Stimulated activated CD4-positive, alpha-beta T cell treated with anti-CD3 and anti-CD28 coated beads, Interleukin-12 subunit alpha, Interleukin-12 subunit beta, amount 100 ng/mL, for 48 hours (primary cell): ENCODE data around the gene DNAJC1.
"Not testable (repeated sequence)": the region's sequence is repeated elsewhere in the genome, so short reads cannot be mapped to it uniquely, and the experiment has no call there.

Experiments used
- DNase-seq, 3 donors: peaks; one replicate each; pipeline ENCODE4 v3.0.0-alpha.2; 2020; ENCODE audit warnings: low read depth in 2 of 3, low spot score in 1 of 3

The DNAJC1 gene

DNA sequence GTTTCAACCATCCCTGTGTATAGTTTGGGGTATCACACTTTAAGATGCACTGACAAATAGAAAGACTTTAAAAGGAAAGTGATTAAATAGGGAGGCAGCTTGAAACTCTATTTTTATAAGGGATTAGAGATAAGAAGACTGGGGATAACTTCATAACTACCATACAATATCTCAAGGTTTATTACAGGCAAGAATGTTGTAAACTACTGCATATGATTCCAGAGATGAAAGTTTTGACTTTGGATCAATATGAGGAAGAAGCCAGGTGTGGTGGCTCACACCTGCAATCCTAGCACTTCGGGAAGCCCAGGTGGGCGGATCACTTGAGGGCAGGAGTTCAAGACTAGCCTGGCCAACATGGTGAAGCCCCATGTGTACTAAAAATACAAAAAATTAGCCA, 96.1 kb downstream of the DNAJC1 start:
- no peak for DNase-seq

DNA sequence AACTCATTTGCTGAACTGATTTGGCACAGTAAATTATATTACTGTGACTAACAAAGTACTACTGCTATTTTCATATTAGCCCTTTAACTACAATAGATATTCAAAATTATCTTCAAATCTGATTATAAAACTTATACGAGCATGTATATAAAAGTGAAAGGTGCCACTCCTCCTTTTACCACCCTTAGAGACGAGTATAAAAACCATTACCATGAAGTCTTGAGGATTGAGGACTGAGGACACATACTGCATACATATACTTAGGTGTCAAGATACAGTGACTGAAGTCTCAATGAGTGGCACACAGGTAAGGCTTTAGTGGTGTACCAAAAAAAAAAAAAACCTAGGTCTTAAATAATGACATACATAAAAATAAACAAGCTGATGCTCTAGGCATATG, 98.6 kb downstream of the DNAJC1 start:
- no peak for DNase-seq

DNA sequence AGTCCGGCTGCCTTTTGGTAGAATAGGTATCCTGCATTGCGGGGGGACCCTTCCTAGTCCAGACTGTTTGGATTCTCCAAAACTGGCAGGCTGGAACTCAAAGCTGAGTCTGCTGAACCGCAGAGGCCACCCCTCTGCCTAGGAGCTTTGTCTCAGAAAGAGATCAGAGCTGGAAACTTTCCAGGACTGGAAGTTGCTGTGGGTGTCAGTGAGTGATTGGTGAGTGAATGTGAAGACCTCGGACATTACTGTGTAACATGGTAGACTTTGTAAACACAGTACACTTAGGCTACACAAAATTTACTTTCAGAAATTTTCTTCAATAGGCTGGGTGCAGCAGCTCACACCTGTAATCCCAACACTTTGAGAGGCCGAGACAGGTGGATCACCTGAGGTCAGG, 103.8 kb downstream of the DNAJC1 start:
- DNase-seq, result no peak

DNA sequence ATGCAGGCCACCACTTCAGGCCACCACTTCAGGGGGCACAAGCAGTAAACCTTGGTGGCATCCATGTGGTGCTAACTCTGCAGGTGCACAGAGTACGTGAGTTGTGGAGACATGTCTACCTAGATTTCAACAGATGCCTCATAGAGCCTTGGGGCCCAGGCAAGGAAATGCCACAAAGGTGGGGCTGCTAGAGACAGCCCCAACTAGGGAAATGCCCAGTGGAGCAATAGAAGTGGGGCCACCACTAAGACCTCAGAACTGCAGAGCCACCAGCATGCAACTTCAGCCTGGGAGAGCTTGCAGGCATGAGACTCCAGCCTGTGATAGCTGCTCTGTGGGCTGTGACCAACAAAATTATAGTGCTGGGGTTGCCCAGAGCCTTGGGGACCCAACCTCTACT, 107.6 kb downstream of the DNAJC1 start:
- no peak for DNase-seq

DNA sequence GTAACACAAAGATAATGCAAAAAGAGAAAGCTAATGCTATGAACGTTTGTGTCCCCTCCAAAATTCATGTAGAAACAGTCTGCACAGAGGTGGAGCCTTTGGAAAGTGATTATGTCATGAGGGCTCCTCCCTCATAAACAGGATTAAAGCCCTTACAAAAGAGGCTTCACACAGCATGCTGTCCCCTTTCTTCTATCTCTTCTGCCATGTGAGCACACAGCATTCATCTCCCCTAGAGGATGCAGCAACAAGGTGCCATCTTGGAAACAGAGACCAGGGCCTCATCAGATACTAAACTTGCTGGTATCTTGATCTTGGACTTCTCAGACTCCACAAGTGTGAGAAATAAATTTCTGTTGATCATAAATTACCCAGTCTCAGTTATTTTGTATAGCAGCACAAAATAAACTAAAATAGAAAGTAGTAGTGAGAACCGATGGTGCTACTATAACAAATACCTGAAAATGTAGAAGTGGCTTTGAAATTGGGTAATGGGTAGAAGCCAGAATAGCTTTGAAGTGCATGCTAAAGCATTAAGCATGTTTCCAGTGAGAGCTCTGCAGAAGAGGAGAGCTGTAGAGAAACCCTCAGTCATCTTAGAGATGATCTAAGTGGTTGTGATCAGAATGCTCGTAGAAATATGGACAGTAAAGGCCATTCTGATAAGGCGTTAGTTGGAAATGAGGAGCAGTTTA, 108.7 kb downstream of the DNAJC1 start:
- DNase-seq, result no peak

DNA sequence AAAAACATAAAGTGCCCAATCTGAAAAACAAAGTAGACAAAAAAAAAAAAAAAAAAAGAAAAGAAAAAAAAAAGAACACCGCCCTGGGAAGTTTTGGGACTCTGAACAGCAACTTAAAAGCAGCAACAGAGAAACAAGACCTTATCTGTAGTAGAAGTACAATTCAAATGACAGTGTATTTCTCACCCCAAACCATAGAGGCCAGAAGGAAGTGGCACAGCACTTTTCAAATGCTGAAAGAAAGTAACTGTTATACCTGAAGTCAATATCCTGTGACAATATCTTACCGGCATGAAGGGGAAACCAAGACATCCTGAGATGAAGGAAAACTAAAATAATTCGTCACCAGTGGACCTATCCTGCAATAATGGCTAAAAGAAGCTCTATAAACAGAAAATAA, 112.1 kb downstream of the DNAJC1 start:
- no peak for DNase-seq

DNA sequence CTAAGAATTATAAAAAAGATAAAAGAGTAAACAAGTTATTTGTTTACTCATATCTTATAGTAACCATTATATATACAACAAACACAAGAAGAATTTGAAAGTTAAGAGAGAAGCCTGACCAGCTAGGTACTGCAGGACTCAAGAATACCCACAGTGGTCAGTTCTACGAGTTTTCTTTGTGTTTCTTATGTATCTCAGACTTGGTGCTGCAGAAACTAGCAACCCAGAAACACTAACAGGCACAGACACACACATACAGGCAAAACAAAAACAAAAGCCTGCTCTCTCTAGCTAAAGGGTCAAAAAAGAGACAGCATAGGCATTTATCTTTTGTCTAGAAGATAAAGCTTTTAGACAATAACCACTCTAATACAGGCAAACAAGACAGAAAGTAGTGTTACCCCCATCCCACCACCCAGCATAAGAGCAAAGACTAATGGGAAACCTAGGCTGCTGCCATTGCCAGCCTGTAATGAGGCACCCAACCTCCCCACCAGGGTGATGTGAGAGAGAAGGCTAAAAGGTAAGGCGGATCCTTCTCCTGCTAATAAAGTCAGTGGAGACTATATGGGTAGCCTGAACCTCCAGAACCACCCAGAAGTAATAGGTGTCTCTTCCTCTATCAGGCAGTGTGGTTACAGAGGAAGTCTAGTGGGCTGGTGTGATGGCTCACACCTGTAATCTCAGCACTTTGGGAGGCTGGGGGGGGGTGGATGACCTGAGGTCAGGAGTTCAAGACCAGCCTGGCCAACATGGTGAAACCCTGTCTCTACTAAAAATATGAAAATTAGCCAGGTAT, 113.9 kb downstream of the DNAJC1 start:
- DNase-seq, result no peak

DNA sequence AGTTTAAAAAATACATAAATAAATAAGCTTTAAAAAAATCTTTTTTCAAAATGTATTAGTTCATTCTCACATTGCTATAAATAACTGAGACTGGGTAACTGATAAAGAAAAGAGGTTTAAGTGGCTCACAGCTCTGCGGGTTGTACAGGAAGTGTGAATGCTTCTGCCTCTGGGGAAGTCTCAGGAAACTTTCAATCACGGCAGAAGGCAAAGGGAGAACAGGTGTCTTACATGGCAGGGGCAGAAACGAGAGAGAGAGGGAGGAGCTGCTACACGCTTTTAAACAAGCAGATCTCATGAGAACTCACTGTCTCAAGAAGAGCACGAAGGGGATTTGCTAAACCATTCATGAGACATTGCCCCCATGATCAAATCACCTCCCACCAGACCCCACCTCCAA, 114.6 kb downstream of the DNAJC1 start:
- DNase-seq, result no peak

DNA sequence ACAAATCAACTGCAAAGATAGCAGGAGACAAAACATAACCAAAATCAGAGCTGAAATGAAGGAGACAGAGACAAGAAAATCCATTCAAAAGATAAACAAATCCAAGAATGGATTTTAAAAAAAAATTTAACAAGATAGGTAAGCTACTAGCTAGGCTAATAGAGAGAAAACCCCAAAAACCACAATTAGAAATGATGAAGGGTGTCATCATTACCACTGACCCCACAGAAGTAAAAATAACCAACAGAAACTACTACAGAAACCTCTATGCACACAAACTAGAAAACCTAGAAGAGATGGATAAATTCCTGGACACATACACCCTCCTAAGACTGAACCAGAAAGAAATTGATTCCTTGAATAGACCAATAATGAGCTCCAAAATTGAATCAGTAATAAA, 117.6 kb downstream of the DNAJC1 start:
- DNase-seq, result no peak

DNA sequence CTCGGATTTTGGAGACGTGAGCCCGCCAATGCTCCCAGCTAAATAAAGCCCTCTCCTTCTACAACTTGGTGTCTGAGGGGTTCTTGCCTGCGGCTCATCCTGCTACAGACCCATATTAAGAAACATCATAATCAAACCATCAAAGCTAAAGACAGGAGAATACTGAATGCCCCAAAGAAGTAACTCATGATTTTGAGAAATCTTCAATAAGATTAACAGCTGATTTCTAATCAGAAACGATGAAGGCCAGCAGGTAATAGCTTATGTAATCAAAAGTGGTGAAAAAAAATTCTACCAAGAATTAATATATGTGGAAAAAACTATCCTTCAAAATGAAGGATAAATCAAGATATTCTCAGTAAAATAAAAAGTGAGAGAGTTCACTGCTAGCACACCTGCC, 130.3 kb downstream of the DNAJC1 start:
- DNase-seq, result no peak

DNA sequence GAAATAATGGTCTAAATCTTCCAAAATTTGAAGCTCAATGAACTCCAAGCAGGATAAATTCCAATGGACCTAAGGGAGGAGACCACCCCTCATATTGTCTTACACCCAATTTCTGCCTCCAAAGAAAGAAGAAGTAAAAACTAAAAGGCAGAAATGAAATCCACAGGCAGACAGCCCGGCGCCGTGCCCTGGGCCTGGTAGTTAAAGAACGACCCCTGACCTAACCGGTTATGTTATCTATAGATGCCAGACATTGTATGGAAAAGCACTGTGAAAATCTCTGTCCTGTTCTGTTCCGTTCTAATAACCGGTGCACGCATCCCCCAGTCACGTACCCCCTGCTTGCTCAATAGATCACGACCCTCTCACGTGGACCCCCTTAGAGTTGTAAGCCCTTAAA, 130.8 kb downstream of the DNAJC1 start:
- not testable (repeated sequence) for DNase-seq

DNA sequence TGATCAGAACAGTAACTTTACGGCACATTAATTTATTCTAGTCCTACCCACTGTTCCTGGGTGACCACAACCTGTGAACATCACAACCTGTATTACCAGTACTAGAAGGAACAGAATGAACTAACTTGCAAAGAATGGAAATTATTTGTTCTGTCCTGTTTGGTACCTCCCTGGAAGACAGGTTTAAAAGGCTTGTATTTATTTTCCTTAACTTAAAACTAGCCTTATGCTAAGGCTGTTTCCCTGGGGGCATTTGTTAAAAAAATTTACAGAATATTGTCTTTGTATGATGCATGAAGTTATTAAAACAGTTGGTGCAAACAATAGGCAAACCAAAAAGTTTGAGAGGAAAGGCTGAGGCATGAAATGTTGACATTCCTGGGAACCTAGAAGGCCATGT, 132.7 kb downstream of the DNAJC1 start:
- no peak for DNase-seq

DNA sequence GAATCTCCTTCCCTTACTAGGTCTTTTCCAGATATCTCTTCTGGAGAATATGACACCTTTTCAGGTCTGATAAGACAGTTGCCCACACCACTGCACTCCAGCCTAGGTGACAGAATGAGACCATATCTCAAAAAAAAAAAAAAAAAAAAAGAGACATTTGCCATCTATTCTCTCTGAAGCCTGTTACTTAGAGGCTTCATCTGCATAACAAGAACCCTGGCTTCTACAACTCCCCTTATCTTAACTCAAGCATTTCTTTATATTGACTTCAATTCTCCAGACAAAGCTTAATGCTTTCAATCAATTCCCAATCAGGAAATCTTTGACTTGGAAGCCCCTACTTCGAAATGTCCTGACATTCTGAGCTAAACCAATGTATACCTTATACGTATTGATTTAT, 134.4 kb downstream of the DNAJC1 start:
- DNase-seq, result not testable (repeated sequence)

DNA sequence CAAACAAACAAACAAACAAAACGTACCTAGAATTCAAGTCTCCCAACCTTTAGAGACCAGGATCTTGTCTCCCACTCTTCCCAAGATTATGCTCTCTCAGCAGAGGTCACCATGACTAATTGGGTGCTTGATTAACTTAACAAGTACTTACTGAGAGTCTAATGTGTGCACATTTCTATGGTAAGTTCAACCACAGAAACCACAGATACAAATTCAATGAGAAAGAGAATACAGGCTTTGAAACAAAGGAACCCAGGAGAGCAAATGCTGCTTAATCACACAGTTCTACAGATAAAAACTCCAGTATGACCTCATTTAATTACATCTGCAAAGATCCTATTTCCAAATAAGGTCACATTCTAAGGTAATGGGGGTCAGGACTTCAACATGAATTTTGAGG, 142.8 kb downstream of the DNAJC1 start:
- DNase-seq, result no peak

DNA sequence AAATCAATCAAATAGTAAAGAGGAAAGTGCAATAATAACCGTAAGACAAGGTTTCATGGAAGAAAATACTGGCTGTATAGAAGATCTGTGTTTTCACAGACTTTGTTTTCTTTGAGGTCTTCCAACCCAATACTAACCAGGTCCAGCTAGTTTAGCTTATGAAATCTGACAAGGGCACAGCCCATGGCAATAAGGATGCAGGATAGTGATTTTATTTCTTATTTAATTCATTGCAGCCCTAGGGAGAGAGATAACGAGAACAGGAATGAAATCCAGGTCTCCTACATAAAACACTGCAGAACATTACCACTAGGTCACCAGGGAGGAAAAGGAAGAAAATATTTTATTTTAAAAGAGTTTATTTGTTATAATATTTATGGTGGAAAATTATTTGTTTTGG, 145.1 kb downstream of the DNAJC1 start:
- DNase-seq, result no peak

DNA sequence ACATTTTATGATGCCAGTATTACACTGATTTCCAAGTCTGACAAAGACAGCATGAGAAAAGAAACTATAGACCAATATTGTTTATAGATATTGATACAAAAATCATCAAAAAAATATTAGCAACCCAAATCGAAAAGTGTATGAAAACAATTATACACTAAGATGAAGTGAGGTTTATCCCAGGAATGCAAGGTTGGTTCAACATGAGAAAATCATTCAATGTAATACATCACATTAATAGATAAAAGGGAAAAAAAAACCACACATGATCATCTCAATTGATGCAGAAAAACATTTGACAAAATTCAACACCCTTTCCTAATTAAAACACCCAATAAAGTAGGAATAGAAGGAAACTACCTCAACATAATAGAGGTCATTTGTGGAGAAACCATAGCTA, 153.9 kb downstream of the DNAJC1 start:
- no peak for DNase-seq

DNA sequence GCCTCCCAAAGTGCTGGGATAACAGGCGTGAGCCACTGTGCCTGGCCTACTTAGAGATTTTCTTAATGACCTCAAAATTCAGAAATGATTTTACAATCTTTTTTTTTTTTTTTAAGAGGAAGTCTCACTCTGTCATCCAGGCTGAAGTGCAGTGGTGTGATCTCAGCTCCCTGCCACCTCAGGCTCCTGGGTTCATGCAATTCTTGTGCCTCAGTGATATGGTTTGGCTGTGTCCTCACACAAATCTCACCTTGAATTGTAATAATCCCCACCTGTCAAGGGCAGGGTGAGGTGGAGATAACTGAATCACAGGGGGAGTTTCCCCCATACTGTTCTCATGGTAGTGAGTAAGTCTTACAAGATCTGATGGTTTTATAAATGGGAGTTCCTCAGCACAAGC, 159.9 kb downstream of the DNAJC1 start:
- DNase-seq, result no peak

DNA sequence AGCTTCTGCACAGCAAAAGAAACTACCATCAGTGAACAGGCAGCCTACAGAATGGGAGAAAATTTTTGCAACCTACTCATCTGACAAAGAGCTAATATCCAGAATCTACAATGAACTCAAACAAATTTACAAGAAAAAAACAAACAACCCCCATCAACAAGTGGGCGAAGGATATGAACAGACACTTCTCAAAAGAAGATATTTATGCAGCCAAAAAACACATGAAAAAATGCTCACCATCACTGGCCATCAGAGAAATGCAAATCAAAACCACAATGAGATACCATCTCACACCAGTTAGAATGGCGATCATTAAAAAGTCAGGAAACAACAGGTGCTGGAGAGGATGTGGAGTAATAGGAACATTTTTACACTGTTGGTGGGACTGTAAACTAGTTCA, 162.3 kb downstream of the DNAJC1 start:
- DNase-seq, result not testable (repeated sequence)

DNA sequence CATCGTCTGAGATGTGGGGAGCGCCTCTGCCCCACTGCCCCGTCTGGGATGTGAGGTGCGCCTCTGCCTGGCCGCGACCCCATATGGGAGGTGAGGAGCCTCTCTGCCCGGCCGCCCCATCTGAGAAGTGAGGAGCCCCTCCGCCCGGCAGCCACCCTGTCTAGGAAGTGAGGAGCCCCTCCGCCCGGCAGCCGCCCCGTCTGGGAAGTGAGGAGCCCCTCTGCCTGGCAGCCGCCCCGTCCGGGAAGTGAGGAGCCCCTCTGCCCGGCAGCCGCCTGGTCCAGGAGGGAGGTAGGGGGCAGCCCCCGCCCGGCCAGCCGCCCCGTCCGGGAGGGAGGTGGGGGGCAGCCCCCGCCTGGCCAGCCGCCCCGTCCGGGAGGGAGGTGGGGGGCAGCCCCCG, 166.0 kb downstream of the DNAJC1 start:
- DNase-seq, result not testable (repeated sequence)

DNA sequence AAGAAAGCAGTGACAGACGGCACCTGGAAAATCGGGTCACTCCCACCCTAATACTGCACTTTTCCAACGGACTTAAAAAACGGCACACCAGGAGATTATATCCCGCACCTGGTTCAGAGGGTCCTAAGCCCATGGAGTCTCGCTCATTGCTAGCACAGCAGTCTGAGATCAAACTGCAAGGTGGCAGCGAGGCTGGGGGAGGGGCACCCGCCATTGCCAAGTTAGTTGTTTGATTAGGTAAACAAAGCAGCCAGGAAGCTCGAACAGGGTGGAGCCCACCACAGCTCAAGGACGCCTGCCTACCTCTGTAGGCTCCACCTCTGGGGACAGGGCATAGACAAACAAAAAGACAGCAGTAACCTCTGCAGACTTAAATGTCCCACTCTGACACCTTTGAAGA, 169.0 kb downstream of the DNAJC1 start:
- DNase-seq, result not testable (repeated sequence)

DNA sequence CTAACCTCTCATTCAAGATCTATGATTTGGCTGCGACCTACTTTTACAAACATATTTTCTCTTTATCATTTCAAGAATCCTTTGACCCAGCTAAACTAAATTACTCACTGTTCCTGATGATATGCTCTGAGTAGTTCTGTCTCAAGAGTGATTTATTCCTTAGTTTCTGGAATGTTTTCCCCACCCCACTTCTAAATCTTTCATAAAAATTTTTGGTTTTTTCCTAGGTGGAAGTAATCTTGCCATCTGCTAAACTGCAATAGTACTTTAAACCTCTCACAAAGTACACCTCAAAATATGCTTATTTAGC, 170.8 kb downstream of the DNAJC1 start:
- no peak for DNase-seq

DNA sequence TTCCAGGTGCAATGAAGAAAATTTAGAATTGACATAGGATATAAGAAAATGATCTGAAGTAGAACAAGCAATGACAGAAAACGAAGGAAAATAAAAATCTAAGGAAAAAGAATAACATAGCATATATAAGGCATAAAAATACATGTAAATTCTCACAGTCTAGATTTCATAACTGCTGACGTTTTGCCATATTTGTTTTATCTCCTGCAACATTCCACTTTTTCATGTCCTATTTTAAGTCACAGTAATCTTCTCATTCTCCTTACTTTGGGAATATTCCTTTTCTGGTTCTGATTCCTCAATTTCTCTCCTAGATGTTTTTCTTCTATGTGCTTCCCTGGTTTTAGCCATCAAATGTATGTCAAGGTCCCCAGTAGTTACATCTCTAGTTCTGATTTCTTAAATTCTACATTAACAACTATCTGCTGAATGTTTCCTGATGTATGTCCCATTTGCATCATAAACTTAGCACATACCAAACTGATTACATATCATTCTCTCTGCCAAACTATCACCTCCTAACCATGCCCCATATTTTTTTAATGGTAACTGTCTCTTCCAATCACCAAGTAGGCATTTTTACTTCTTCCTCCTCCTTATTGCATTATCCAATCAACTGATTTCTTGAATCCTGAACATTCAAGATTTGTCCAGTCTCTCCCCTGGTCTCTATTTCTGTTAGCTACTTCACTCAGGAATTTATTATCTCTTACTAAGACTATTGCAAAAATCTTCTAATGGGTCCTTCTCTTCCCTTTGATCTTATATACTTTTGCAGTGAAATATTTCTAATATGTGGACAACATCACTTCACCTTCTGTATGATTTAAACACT, 171.3 kb downstream of the DNAJC1 start:
- DNase-seq, result no peak
